Measurements from ENCODE around the gene PLEKHJ1.

- TF ChIP-seq, protein P1, sequence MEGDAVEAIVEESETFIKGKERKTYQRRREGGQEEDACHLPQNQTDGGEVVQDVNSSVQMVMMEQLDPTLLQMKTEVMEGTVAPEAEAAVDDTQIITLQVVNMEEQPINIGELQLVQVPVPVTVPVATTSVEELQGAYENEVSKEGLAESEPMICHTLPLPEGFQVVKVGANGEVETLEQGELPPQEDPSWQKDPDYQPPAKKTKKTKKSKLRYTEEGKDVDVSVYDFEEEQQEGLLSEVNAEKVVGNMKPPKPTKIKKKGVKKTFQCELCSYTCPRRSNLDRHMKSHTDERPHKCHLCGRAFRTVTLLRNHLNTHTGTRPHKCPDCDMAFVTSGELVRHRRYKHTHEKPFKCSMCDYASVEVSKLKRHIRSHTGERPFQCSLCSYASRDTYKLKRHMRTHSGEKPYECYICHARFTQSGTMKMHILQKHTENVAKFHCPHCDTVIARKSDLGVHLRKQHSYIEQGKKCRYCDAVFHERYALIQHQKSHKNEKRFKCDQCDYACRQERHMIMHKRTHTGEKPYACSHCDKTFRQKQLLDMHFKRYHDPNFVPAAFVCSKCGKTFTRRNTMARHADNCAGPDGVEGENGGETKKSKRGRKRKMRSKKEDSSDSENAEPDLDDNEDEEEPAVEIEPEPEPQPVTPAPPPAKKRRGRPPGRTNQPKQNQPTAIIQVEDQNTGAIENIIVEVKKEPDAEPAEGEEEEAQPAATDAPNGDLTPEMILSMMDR (IDR thresholded peaks at IDR 0.05), result no peak
- no peak for TF ChIP-seq POLR2A (IDR thresholded peaks at IDR 0.05)
These were observed 6.0 kb upstream of the PLEKHJ1 start for GRCh38 chr19:2242092-2242537.
